ENCODE data around the gene NTM.
"Not testable (repeated sequence)": the region's sequence is repeated elsewhere in the genome, so short reads cannot be mapped to it uniquely, and the experiment has no call there.

The NTM gene

GRCh38 chr11:132318421-132319157 is 948.2 kb downstream of the NTM start:
- Histone ChIP-seq H3K9me3 (ENCODE audit: control insufficient read depth, low read length) (no peaks in the 10 kb centered on the region), H4K8ac (ENCODE audit: low read length) (no peak overlapping the region), H3K27ac (ENCODE audit: low read length, poor library complexity, severe bottlenecking) (no peak overlapping the region)

GRCh38 chr11:132319419-132319818 is 949.0 kb downstream of the NTM start:
- not testable (repeated sequence) for DNase-seq; H2BK15ac ChIP-seq (ENCODE audit: low read depth, poor library complexity, severe bottlenecking); H3K4me2 ChIP-seq (ENCODE audit: low read length, poor library complexity, severe bottlenecking); H3K4me1 ChIP-seq (ENCODE audit: control insufficient read depth, insufficient read depth, low read depth, low read length); H4K8ac ChIP-seq (ENCODE audit: low read length); H3K23ac ChIP-seq (ENCODE audit: low read length in 2 of 2); H3K18ac ChIP-seq (ENCODE audit: low read depth in 1 of 2, low read length in 2 of 2); H3K14ac ChIP-seq (ENCODE audit: low read length in 2 of 2); H3K27ac ChIP-seq (ENCODE audit: low read length, poor library complexity, severe bottlenecking); H2BK5ac ChIP-seq (ENCODE audit: low read depth, low read length, poor library complexity, severe bottlenecking); H3K79me1 ChIP-seq (replicated peaks; ENCODE audit: low read length, poor library complexity, severe bottlenecking); H2BK12ac ChIP-seq (ENCODE audit: low read length in 2 of 2); H3K4ac ChIP-seq (ENCODE audit: low read depth in 1 of 2, low read length in 2 of 2); H3K9ac ChIP-seq (ENCODE audit: low read length); H2BK120ac ChIP-seq (ENCODE audit: low read depth, low read length); H3K9me3 ChIP-seq (ENCODE audit: control insufficient read depth, low read length); H3K4me3 ChIP-seq (ENCODE audit: insufficient read depth in 1 of 2, low read depth in 1 of 2, low read length in 2 of 2); H2AK5ac ChIP-seq (ENCODE audit: low read length, severe bottlenecking); H3K27me3 ChIP-seq (ENCODE audit: control insufficient read depth in 1 of 2, insufficient read depth in 1 of 2, low read length in 2 of 2); H4K91ac ChIP-seq (ENCODE audit: low read length); H2AFZ ChIP-seq (ENCODE audit: low read depth, low read length)
- H3K36me3 ChIP-seq (ENCODE audit: control insufficient read depth in 1 of 2, insufficient read depth in 2 of 2, low read depth in 1 of 2, low read length in 2 of 2), result peaks cover 0 to 36% of the 10 kb centered on the region in 2 experiments
- 85% methylated on average over 6 of the region's 6 CpGs for WGBS

More at GRCh38 chr11:132318421-132319157, 948.2 kb downstream of the NTM start:
- Histone ChIP-seq H3K23ac (ENCODE audit: low read length in 2 of 2) (no peak overlapping the region), H3K4me1 (ENCODE audit: control insufficient read depth, insufficient read depth, low read depth, low read length) (peaks cover 2% of the 10 kb centered on the region), H3K18ac (ENCODE audit: low read depth in 1 of 2, low read length in 2 of 2) (no peak overlapping the region), H2BK120ac (ENCODE audit: low read depth, low read length) (no peak overlapping the region), H3K4ac (ENCODE audit: low read depth in 1 of 2, low read length in 2 of 2) (no peak overlapping the region), H3K27me3 (ENCODE audit: control insufficient read depth in 1 of 2, insufficient read depth in 1 of 2, low read length in 2 of 2) (no peaks in the 10 kb centered on the region), H3K36me3 (ENCODE audit: control insufficient read depth in 1 of 2, insufficient read depth in 2 of 2, low read depth in 1 of 2, low read length in 2 of 2) (peaks cover 0 to 36% of the 10 kb centered on the region in 2 experiments), H2BK15ac (ENCODE audit: low read depth, poor library complexity, severe bottlenecking) (no peak overlapping the region), H3K14ac (ENCODE audit: low read length in 2 of 2) (no peak overlapping the region), H2BK12ac (ENCODE audit: low read length in 2 of 2) (no peak overlapping the region), H2BK5ac (ENCODE audit: low read depth, low read length, poor library complexity, severe bottlenecking) (no peak overlapping the region), H3K9ac (ENCODE audit: low read length) (no peak overlapping the region), H2AK5ac (ENCODE audit: low read length, severe bottlenecking) (no peak overlapping the region), H4K91ac (ENCODE audit: low read length) (no peak overlapping the region), H3K79me1 (replicated peaks; ENCODE audit: low read length, poor library complexity, severe bottlenecking) (peaks cover 8% of the 10 kb centered on the region), H2AFZ (ENCODE audit: low read depth, low read length) (no peak overlapping the region), H3K4me3 (ENCODE audit: insufficient read depth in 1 of 2, low read depth in 1 of 2, low read length in 2 of 2) (no peak overlapping the region), H3K4me2 (ENCODE audit: low read length, poor library complexity, severe bottlenecking) (no peak overlapping the region)
- WGBS, result 84% methylated on average over 8 of the region's 8 CpGs
- DNase-seq, result peak; percentile 10

- Histone ChIP-seq H3K4ac (ENCODE audit: low read depth in 1 of 2, low read length in 2 of 2) (no peak overlapping the region), H3K14ac (ENCODE audit: low read length in 2 of 2) (no peak overlapping the region), H3K36me3 (ENCODE audit: control insufficient read depth in 1 of 2, insufficient read depth in 2 of 2, low read depth in 1 of 2, low read length in 2 of 2) (peaks cover 0 to 48% of the 10 kb centered on the region in 2 experiments), H2BK120ac (ENCODE audit: low read depth, low read length) (no peak overlapping the region), H3K79me1 (replicated peaks; ENCODE audit: low read length, poor library complexity, severe bottlenecking) (no peaks in the 10 kb centered on the region), H3K27me3 (ENCODE audit: control insufficient read depth in 1 of 2, insufficient read depth in 1 of 2, low read length in 2 of 2) (no peaks in the 10 kb centered on the region), H3K23ac (ENCODE audit: low read length in 2 of 2) (no peak overlapping the region), H4K91ac (ENCODE audit: low read length) (no peak overlapping the region), H4K8ac (ENCODE audit: low read length) (no peak overlapping the region), H3K9me3 (ENCODE audit: control insufficient read depth, low read length) (no peaks in the 10 kb centered on the region), H3K4me1 (ENCODE audit: control insufficient read depth, insufficient read depth, low read depth, low read length) (no peaks in the 10 kb centered on the region), H3K4me2 (ENCODE audit: low read length, poor library complexity, severe bottlenecking) (no peak overlapping the region), H2BK12ac (ENCODE audit: low read length in 2 of 2) (no peak overlapping the region), H3K9ac (ENCODE audit: low read length) (no peak overlapping the region), H3K4me3 (ENCODE audit: insufficient read depth in 1 of 2, low read depth in 1 of 2, low read length in 2 of 2) (no peak overlapping the region), H2AK5ac (ENCODE audit: low read length, severe bottlenecking) (no peak overlapping the region), H3K18ac (ENCODE audit: low read depth in 1 of 2, low read length in 2 of 2) (no peak overlapping the region), H3K27ac (ENCODE audit: low read length, poor library complexity, severe bottlenecking) (no peak overlapping the region), H2BK15ac (ENCODE audit: low read depth, poor library complexity, severe bottlenecking) (no peak overlapping the region), H2BK5ac (ENCODE audit: low read depth, low read length, poor library complexity, severe bottlenecking) (no peak overlapping the region), H2AFZ (ENCODE audit: low read depth, low read length) (no peak overlapping the region)
- 64% methylated on average over 6 of the region's 7 CpGs for WGBS
- DNase-seq, result no peak
These were observed 960.1 kb downstream of the NTM start for GRCh38 chr11:132330515-132330914.

- no peak for DNase-seq
- Histone ChIP-seq H3K4me2 (ENCODE audit: low read length, poor library complexity, severe bottlenecking) (no peak overlapping the region), H2BK12ac (ENCODE audit: low read length in 2 of 2) (no peak overlapping the region), H3K9me3 (ENCODE audit: control insufficient read depth, low read length) (no peaks in the 10 kb centered on the region), H3K4me1 (ENCODE audit: control insufficient read depth, insufficient read depth, low read depth, low read length) (no peaks in the 10 kb centered on the region), H2BK15ac (ENCODE audit: low read depth, poor library complexity, severe bottlenecking) (no peak overlapping the region), H2AK5ac (ENCODE audit: low read length, severe bottlenecking) (no peak overlapping the region), H3K14ac (ENCODE audit: low read length in 2 of 2) (no peak overlapping the region), H4K91ac (ENCODE audit: low read length) (no peak overlapping the region), H2BK5ac (ENCODE audit: low read depth, low read length, poor library complexity, severe bottlenecking) (no peak overlapping the region), H3K23ac (ENCODE audit: low read length in 2 of 2) (no peak overlapping the region), H3K4ac (ENCODE audit: low read depth in 1 of 2, low read length in 2 of 2) (no peak overlapping the region), H3K9ac (ENCODE audit: low read length) (no peak overlapping the region), H3K27me3 (ENCODE audit: control insufficient read depth in 1 of 2, insufficient read depth in 1 of 2, low read length in 2 of 2) (no peaks in the 10 kb centered on the region), H3K79me1 (replicated peaks; ENCODE audit: low read length, poor library complexity, severe bottlenecking) (no peaks in the 10 kb centered on the region), H2AFZ (ENCODE audit: low read depth, low read length) (no peak overlapping the region), H4K8ac (ENCODE audit: low read length) (no peak overlapping the region), H3K4me3 (ENCODE audit: insufficient read depth in 1 of 2, low read depth in 1 of 2, low read length in 2 of 2) (no peak overlapping the region), H3K18ac (ENCODE audit: low read depth in 1 of 2, low read length in 2 of 2) (no peak overlapping the region), H3K36me3 (ENCODE audit: control insufficient read depth in 1 of 2, insufficient read depth in 2 of 2, low read depth in 1 of 2, low read length in 2 of 2) (peaks cover 0 to 48% of the 10 kb centered on the region in 2 experiments), H3K27ac (ENCODE audit: low read length, poor library complexity, severe bottlenecking) (no peak overlapping the region), H2BK120ac (ENCODE audit: low read depth, low read length) (no peak overlapping the region)
- WGBS, result 63% methylated on average over 9 of the region's 9 CpGs
These were observed 962.1 kb downstream of the NTM start for GRCh38 chr11:132332521-132332920.

All from mesenchymal stem cell (in vitro differentiated cells and primary cell).